GM12878 (cell line): ENCODE data around the gene KCNIP2. TPM values are rescaled to one million over a fixed set of nuclear protein-coding genes. Genes with fewer than 3 reads are reported as not detected.

Experiments
- ATAC-seq: fragments of 200-7000 bp; cut with Tn5 transposase; 3 replicates; pipeline ENCODE4 v1.9.1; 2020; ENCODE audit warnings: mild to moderate bottlenecking, moderate library complexity
- BruUV-seq: library from RNA; stranded (reverse); fragments of 400-500 nt; replicated peaks from 2 replicates; lab custom pipeline; 2021; lab: Mats Ljungman, UMichigan
- CTCF ChIA-PET: fragments of 300-600 bp; sonication (Branson Sonifier 250); formaldehyde crosslinking; extraction: SDS; loops from one replicate; lab custom pipeline; 2021; ENCODE audit warnings: inconsistent platforms; lab: Yijun Ruan, JAX
- POLR2A ChIA-PET: fragments of 350-600 bp; formaldehyde crosslinking; extraction: SDS; loops from one replicate; lab custom pipeline; 2021; ENCODE audit warnings: inconsistent platforms; lab: Charles Lee
- RAD21 ChIA-PET: fragments of 300-600 bp; sonication (Branson Sonifier 250); formaldehyde crosslinking; loops from one replicate; lab custom pipeline; 2023; ENCODE audit warnings: antibody characterized with exemption; ENCODE audit not compliant: unreplicated experiment; lab: Charles Lee
- SMC1A ChIA-PET: fragments of 300-600 bp; sonication (Branson Sonifier 250); formaldehyde crosslinking; loops from one replicate; lab custom pipeline; 2023; ENCODE audit not compliant: unreplicated experiment, uncharacterized antibody; lab: Charles Lee
- DNase-seq: peaks from one replicate; pipeline ENCODE4 v3.0.0-alpha.2; 2011; ENCODE audit warnings: low read depth, low spot score
- FAIRE-seq: peaks from 3 replicates; lab custom pipeline; 2011; peaks lifted over from hg19 to GRCh38; lab: Jason Lieb, UNC
- H2AFZ ChIP-seq: 2 replicates; pipeline ENCODE4 v1.6.0; 2011; ENCODE audit warnings: low read depth, low read length, control low read depth; ENCODE audit not compliant: control insufficient read depth
- H3K27ac ChIP-seq: 2 replicates; pipeline ENCODE4 v1.5.1; 2011; ENCODE audit warnings: control low read depth; ENCODE audit not compliant: control insufficient read depth, insufficient read depth
- H3K27me3 ChIP-seq, 2 experiments: replicated peaks in 1 of 2; 2 replicates each; pipeline versions ENCODE4 v1.6.0 to v1.6.1; 2011; ENCODE audit warnings: low read length in 1 of 2; ENCODE audit not compliant: control insufficient read depth in 2 of 2, insufficient read depth in 2 of 2
- H3K36me3 ChIP-seq, 2 experiments: 2 replicates each; pipeline ENCODE4 v1.5.1; 2011; ENCODE audit warnings: low read length in 1 of 2; ENCODE audit not compliant: control insufficient read depth in 2 of 2, insufficient read depth in 2 of 2
- H3K4me1 ChIP-seq: 2 replicates; pipeline ENCODE4 v1.6.1; 2011; ENCODE audit warnings: mild to moderate bottlenecking, low read length, moderate library complexity, mixed read lengths; ENCODE audit not compliant: control insufficient read depth, insufficient read depth
- H3K4me2 ChIP-seq: 2 replicates; pipeline ENCODE4 v1.6.0; 2011; ENCODE audit warnings: control low read depth; ENCODE audit not compliant: control insufficient read depth, insufficient read depth
- H3K4me3 ChIP-seq: fragments of 200-600 bp; sonication (generic); 2 replicates; pipeline ENCODE4 v1.5.1; 2016
- H3K79me2 ChIP-seq: 2 replicates; pipeline ENCODE4 v1.6.0; 2011; ENCODE audit warnings: low read length; ENCODE audit not compliant: control insufficient read depth, insufficient read depth
- H3K9ac ChIP-seq: 2 replicates; pipeline ENCODE4 v1.8.0; 2011; ENCODE audit warnings: low read length, control low read depth, mixed read lengths; ENCODE audit not compliant: control insufficient read depth, insufficient read depth
- H3K9me3 ChIP-seq: replicated peaks from 3 replicates; pipeline ENCODE4 v1.5.1; 2011; ENCODE audit warnings: mild to moderate bottlenecking, low read length; ENCODE audit not compliant: control insufficient read depth, insufficient read depth
- H4K20me1 ChIP-seq: 2 replicates; pipeline ENCODE4 v1.6.0; 2011; ENCODE audit not compliant: control insufficient read depth, insufficient read depth
- CBFB ChIP-seq: IDR thresholded peaks from 2 replicates; pipeline ENCODE4 v1.6.1; 2016; ENCODE audit warnings: antibody characterized with exemption, low read depth
- CREM ChIP-seq: IDR thresholded peaks from 2 replicates; pipeline ENCODE4 v1.6.1; 2014; ENCODE audit warnings: antibody characterized with exemption, low read depth
- KLF5 ChIP-seq: fragments of 450-650 bp; IDR thresholded peaks from 2 replicates; pipeline ENCODE4 v1.6.1; 2014; ENCODE audit warnings: mild to moderate bottlenecking; ENCODE audit not compliant: partially characterized antibody
- MYB ChIP-seq: fragments of 150-350 bp; IDR thresholded peaks from 2 replicates; pipeline ENCODE4 v1.6.1; 2014; ENCODE audit warnings: mild to moderate bottlenecking, low read depth, low read length, borderline replicate concordance
- NBN ChIP-seq: fragments of 450-650 bp; IDR thresholded peaks from 2 replicates; pipeline ENCODE4 v1.6.1; 2016
- SMC3 ChIP-seq: IDR thresholded peaks from 2 replicates; pipeline ENCODE4 v1.6.1; 2011; ENCODE audit warnings: low read length, improper control_type of control experiment, borderline replicate concordance
- SREBF1 ChIP-seq: IDR thresholded peaks from 2 replicates; pipeline ENCODE4 v1.6.1; 2012; ENCODE audit warnings: mild to moderate bottlenecking, low read length
- SUPT20H ChIP-seq: IDR thresholded peaks from 2 replicates; pipeline ENCODE4 v1.6.1; 2011; ENCODE audit warnings: low read depth, mild to moderate bottlenecking, low read length, moderate library complexity, borderline replicate concordance; ENCODE audit not compliant: control insufficient read depth
- TAF1 ChIP-seq: IDR thresholded peaks from 2 replicates; pipeline ENCODE4 v1.6.1; 2011; ENCODE audit warnings: mild to moderate bottlenecking, low read depth, low read length, borderline replicate concordance
- TCF12 ChIP-seq: IDR thresholded peaks from 2 replicates; pipeline ENCODE4 v1.6.1; 2011; ENCODE audit warnings: low read depth, mild to moderate bottlenecking, low read length
- WRNIP1 ChIP-seq: IDR thresholded peaks from 2 replicates; pipeline ENCODE4 v1.6.1; 2011; ENCODE audit warnings: low read depth, low read length, improper control_type of control experiment, borderline replicate concordance
- ZNF217 ChIP-seq: fragments of 450-650 bp; IDR thresholded peaks from 2 replicates; pipeline ENCODE4 v1.6.1; 2017; ENCODE audit warnings: antibody characterized with exemption, mild to moderate bottlenecking
- WGBS: methylation state at CpG from one replicate; pipeline ENCODE4 v1.1.6; 2016; ENCODE audit warnings: low lambda C conversion rate; ENCODE audit not compliant: insufficient replicate concordance, insufficient coverage; ENCODE audit errors: missing lambda C conversion rate; 5-methylcytosine and 5-hydroxymethylcytosine counted together
- in situ Hi-C: fragments of 300-500 bp; cut with MboI; formaldehyde crosslinking; loops from 9 replicates; pipeline ENCODE4 v1.14.3; 2018; ENCODE audit warnings: mixed read lengths
- intact Hi-C: fragments of 100-400 bp; cut with micrococcal nuclease; formaldehyde crosslinking; loops from one replicate; pipeline ENCODE4 v1.14.2; 2022; ENCODE audit not compliant: unreplicated experiment
- polyA plus RNA-seq, 11 experiments: library from polyadenylated mRNA; depleted of rRNA in 4 of 11; unstranded in 6 of 11; stranded (reverse) in 5 of 11; fragments of >200 nt; fragmentation: Nextera tagmentation in 4 of 11; fragmentation: Illumina TruSeq in 1 of 11; extraction: Ambion mirVana in 4 of 11; extraction: Trizol in 1 of 11; gene quantifications; 1 replicate in 1 of 11; 2 replicates in 10 of 11; pipeline versions ENCODE4 v1.2.1 to v1.2.3, GENCODE V29; 2011 to 2016; ENCODE audit warnings: inconsistent platforms in 2 of 11, missing spikeins in 2 of 11, low read depth in 1 of 11
- total RNA-seq, 4 experiments: library from RNA; depleted of rRNA in 3 of 4; stranded (reverse); fragments of >200 nt in 3 of 4; fragmentation: Illumina TruSeq in 1 of 4; extraction: Trizol in 1 of 4; gene quantifications; 2 replicates each; pipeline versions ENCODE4 v1.2.1 to v1.2.3, GENCODE V29; 2013 to 2021
- TF ChIP-seq, protein P1 (sequence below): fragments of 450-650 bp; formaldehyde crosslinking; IDR thresholded peaks from 2 replicates; pipeline ENCODE4 v1.4.0; 2020; ENCODE audit warnings: mild to moderate bottlenecking, moderate library complexity
- TF ChIP-seq, protein P2 (sequence below): fragments of 450-650 bp; IDR thresholded peaks from 2 replicates; pipeline ENCODE4 v1.6.1; 2017; ENCODE audit warnings: low read depth, mild to moderate bottlenecking, moderate library complexity
- TF ChIP-seq, protein P3 (sequence below), 3 experiments: IDR thresholded peaks in 2 of 3; conservative IDR thresholded peaks in 1 of 3; 2 replicates each; pipeline ENCODE4 v1.5.1; 2011; ENCODE audit warnings: low read depth in 3 of 3, low read length in 3 of 3, mild to moderate bottlenecking in 3 of 3, control low read depth in 2 of 3, moderate library complexity in 2 of 3, inconsistent platforms in 1 of 3, mixed read lengths in 1 of 3; ENCODE audit not compliant: control insufficient read depth in 2 of 3, insufficient read depth in 1 of 3; ENCODE audit errors: extremely low read depth in 1 of 3

The KCNIP2 gene
- total and polyA plus RNA-seq, 10 of the 15 experiments (the other 5 are each of a cell fraction or from before 2014, with no cell fraction given), result 0.46 to 4.3 (median 1.7) TPM

GRCh38 chr10:101845893-101846292, 2.3 kb upstream of the KCNIP2 start:
- no peak overlapping the region for H3K9ac ChIP-seq
- H3K79me2 ChIP-seq, result no peaks in the 10 kb centered on the region; the same call in 1 of the 2 replicates
- no peaks in the 10 kb centered on the region for H3K27me3 ChIP-seq
- BruUV-seq, result no TSS peak
- WGBS, result 80% methylated on average over 3 of the region's 3 CpGs
- POLR2A ChIA-PET, result interaction anchor here (0.5 kb wide), 2 partner anchors 49 to 231 kb away, joined by 3 to 5 read pairs; no protein-coding TSS in a partner anchor
- in situ Hi-C loops (no loop called here), intact Hi-C loops (no loop called here)
- ATAC-seq, result no peak
- no peak overlapping the region for H3K27ac ChIP-seq
- no peak for FAIRE-seq
- DNase-seq, result no peak
- no peaks in the 10 kb centered on the region for H3K9me3 ChIP-seq
- H3K4me2 ChIP-seq, result no peak overlapping the region
- no peak for TF ChIP-seq SMC3
- TF ChIP-seq NBN, result no peak
- no peak for TF ChIP-seq TAF1
- TF ChIP-seq KLF5, result no peak
- TF ChIP-seq, protein P1, sequence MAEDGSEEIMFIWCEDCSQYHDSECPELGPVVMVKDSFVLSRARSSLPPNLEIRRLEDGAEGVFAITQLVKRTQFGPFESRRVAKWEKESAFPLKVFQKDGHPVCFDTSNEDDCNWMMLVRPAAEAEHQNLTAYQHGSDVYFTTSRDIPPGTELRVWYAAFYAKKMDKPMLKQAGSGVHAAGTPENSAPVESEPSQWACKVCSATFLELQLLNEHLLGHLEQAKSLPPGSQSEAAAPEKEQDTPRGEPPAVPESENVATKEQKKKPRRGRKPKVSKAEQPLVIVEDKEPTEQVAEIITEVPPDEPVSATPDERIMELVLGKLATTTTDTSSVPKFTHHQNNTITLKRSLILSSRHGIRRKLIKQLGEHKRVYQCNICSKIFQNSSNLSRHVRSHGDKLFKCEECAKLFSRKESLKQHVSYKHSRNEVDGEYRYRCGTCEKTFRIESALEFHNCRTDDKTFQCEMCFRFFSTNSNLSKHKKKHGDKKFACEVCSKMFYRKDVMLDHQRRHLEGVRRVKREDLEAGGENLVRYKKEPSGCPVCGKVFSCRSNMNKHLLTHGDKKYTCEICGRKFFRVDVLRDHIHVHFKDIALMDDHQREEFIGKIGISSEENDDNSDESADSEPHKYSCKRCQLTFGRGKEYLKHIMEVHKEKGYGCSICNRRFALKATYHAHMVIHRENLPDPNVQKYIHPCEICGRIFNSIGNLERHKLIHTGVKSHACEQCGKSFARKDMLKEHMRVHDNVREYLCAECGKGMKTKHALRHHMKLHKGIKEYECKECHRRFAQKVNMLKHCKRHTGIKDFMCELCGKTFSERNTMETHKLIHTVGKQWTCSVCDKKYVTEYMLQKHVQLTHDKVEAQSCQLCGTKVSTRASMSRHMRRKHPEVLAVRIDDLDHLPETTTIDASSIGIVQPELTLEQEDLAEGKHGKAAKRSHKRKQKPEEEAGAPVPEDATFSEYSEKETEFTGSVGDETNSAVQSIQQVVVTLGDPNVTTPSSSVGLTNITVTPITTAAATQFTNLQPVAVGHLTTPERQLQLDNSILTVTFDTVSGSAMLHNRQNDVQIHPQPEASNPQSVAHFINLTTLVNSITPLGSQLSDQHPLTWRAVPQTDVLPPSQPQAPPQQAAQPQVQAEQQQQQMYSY, result no peak
- no peak for TF ChIP-seq TCF12
- TF ChIP-seq SREBF1, result no peak
- TF ChIP-seq MYB, result no peak
- TF ChIP-seq, protein P2, sequence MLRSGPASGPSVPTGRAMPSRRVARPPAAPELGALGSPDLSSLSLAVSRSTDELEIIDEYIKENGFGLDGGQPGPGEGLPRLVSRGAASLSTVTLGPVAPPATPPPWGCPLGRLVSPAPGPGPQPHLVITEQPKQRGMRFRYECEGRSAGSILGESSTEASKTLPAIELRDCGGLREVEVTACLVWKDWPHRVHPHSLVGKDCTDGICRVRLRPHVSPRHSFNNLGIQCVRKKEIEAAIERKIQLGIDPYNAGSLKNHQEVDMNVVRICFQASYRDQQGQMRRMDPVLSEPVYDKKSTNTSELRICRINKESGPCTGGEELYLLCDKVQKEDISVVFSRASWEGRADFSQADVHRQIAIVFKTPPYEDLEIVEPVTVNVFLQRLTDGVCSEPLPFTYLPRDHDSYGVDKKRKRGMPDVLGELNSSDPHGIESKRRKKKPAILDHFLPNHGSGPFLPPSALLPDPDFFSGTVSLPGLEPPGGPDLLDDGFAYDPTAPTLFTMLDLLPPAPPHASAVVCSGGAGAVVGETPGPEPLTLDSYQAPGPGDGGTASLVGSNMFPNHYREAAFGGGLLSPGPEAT, result no peak
- TF ChIP-seq, protein P3, sequence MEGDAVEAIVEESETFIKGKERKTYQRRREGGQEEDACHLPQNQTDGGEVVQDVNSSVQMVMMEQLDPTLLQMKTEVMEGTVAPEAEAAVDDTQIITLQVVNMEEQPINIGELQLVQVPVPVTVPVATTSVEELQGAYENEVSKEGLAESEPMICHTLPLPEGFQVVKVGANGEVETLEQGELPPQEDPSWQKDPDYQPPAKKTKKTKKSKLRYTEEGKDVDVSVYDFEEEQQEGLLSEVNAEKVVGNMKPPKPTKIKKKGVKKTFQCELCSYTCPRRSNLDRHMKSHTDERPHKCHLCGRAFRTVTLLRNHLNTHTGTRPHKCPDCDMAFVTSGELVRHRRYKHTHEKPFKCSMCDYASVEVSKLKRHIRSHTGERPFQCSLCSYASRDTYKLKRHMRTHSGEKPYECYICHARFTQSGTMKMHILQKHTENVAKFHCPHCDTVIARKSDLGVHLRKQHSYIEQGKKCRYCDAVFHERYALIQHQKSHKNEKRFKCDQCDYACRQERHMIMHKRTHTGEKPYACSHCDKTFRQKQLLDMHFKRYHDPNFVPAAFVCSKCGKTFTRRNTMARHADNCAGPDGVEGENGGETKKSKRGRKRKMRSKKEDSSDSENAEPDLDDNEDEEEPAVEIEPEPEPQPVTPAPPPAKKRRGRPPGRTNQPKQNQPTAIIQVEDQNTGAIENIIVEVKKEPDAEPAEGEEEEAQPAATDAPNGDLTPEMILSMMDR (IDR thresholded peaks at IDR 0.05 in 2 of 3, conservative IDR thresholded peaks at IDR 0.05 in 1 of 3; ENCODE audit: control insufficient read depth in 2 of 3, extremely low read depth in 1 of 3, insufficient read depth in 1 of 3, low read depth in 3 of 3, low read length in 3 of 3), result no peak
- no peak for TF ChIP-seq CREM
- no peak for TF ChIP-seq CBFB
- TF ChIP-seq SUPT20H, result no peak
- TF ChIP-seq ZNF217, result no peak
- TF ChIP-seq WRNIP1, result no peak
- no peak overlapping the region for H3K4me3 ChIP-seq
- peaks cover 18% of the 10 kb centered on the region for H3K4me1 ChIP-seq
- CTCF ChIA-PET, result interaction anchor here (0.7 to 17.0 kb wide), 6 partner anchors 10 to 429 kb away, joined by 3 to 697 read pairs (median 7); no protein-coding TSS in a partner anchor
- no peak overlapping the region for H2AFZ ChIP-seq
- SMC1A ChIA-PET, result interaction anchor here (1.4 to 13.6 kb wide), 3 partner anchors 13 to 161 kb away, joined by 3 to 407 read pairs (median 8); no protein-coding TSS in a partner anchor
- peaks cover 5 to 6% of the 10 kb centered on the region in 2 experiments; a peak in 2 of 4 replicates for H3K36me3 ChIP-seq
- RAD21 ChIA-PET, result interaction anchor here (1.0 to 1.6 kb wide), 2 partner anchors 115 to 164 kb away, joined by 3 to 7 read pairs; no protein-coding TSS in a partner anchor
- no peaks in the 10 kb centered on the region; the same call in 1 of the 2 replicates for H4K20me1 ChIP-seq
